CD4-positive, alpha-beta T cell treated with Interleukin-4 for 4 hours (primary cell): ENCODE data around the gene NIN.

Experiments used
- DNase-seq: peaks from one replicate; pipeline ENCODE4 v3.0.0-alpha.2; 2020

The NIN gene

GRCh38 chr14:50830932-50831725, at the start of gene NIN:
Gene NIN, minus strand, starts transcription at chr14:50831162. Its CDS starts 9,106 bp downstream, at chr14:50822056.
- peak; percentile 56 for DNase-seq

- peak; percentile 66 for DNase-seq
Observed at GRCh38 chr14:50875359-50876070, 44.6 kb upstream of the NIN start.

GRCh38 chr14:50874757-50875156, 43.8 kb upstream of the NIN start:
- no peak for DNase-seq

GRCh38 chr14:50871914-50872732, 41.2 kb upstream of the NIN start, which contains the start of gene ABHD12B:
Gene ABHD12B, plus strand, starts transcription at chr14:50872053. Its CDS starts 122 bp downstream, at chr14:50872175.
- DNase-seq, result no peak

- no peak for DNase-seq
Observed at GRCh38 chr14:50871228-50871627, 40.3 kb upstream of the NIN start.

- DNase-seq, result no peak
Observed at GRCh38 chr14:50865391-50866076, 34.6 kb upstream of the NIN start.

- no peak for DNase-seq
Observed at GRCh38 chr14:50864946-50865345, 34.0 kb upstream of the NIN start.

- no peak for DNase-seq
Observed at GRCh38 chr14:50864237-50864636, 33.3 kb upstream of the NIN start.

GRCh38 chr14:50862036-50862570, 31.1 kb upstream of the NIN start:
- no peak for DNase-seq

- DNase-seq, result peak; percentile 89
Observed at GRCh38 chr14:50860478-50861086, 29.6 kb upstream of the NIN start.

GRCh38 chr14:50859296-50859624, 28.3 kb upstream of the NIN start:
- DNase-seq, result no peak

- no peak for DNase-seq
Observed at GRCh38 chr14:50856660-50857059, 25.7 kb upstream of the NIN start.

GRCh38 chr14:50855558-50855957, 24.6 kb upstream of the NIN start:
- no peak for DNase-seq

GRCh38 chr14:50854521-50854920, 23.6 kb upstream of the NIN start:
- no peak for DNase-seq

- no peak for DNase-seq
Observed at GRCh38 chr14:50853891-50854290, 22.9 kb upstream of the NIN start.

GRCh38 chr14:50846226-50846880, 15.4 kb upstream of the NIN start:
- no peak for DNase-seq

GRCh38 chr14:50845166-50845565, 14.2 kb upstream of the NIN start:
- DNase-seq, result no peak

- no peak for DNase-seq
Observed at GRCh38 chr14:50844391-50844790, 13.4 kb upstream of the NIN start.

- no peak for DNase-seq
Observed at GRCh38 chr14:50839691-50840090, 8.7 kb upstream of the NIN start.

GRCh38 chr14:50839048-50839447, 8.1 kb upstream of the NIN start:
- DNase-seq, result no peak

- no peak for DNase-seq
Observed at GRCh38 chr14:50837850-50838470, 7.0 kb upstream of the NIN start.
